GM20431 (cell line): ENCODE data around the gene PCDHGA11.
"Not testable (repeated sequence)": the region's sequence is repeated elsewhere in the genome, so short reads cannot be mapped to it uniquely, and the experiment has no call there.

Experiments used
- in situ Hi-C: fragments of 300-500 bp; cut with MseI, MboI; formaldehyde crosslinking; loops from one replicate; pipeline ENCODE4 v1.15.0; 2020; ENCODE audit warnings: low sequenced_read_pairs; ENCODE audit not compliant: unreplicated experiment

The PCDHGA11 gene

GRCh38 chr5:141420855-141421488 lies at the start of gene PCDHGA11:
Gene PCDHGA11 (plus strand): TSS chr5:141421051. CDS start chr5:141421228, 177 bp downstream.
- in situ Hi-C loops: loop anchor here (10.0 kb wide), 1 partner anchor 124 kb away; no protein-coding TSS in a partner anchor

GRCh38 chr5:141371572-141372475 lies 49.0 kb upstream of the PCDHGA11 start:
- in situ Hi-C loops: no loop called here

DNA sequence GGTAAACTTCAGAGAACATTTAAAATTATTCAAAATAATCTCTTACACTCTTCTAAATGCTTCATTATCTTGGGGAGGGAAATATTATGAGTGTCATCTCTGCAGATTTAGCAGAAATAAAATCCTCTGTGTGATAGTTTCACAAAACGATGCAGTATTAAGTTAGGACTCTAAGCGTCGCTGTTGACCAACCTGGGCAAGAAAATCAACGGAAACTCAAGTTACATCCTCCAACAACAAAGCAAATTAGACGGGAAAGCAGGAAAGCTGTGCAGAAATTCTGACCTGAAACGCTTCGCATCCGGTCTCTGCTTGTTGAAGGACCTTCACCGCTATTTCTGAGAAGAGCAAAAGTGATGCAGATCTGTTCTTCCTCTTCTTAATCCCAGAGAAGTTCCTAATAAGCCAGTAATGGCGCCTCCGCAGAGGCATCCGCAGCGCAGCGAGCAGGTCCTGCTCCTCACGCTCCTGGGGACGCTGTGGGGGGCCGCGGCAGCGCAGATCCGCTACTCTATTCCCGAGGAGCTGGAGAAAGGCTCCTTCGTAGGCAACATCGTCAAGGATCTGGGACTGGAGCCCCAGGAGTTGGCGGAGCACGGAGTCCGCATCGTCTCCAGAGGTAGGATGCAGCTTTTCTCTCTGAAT lies 47.1 kb upstream of the PCDHGA11 start, which contains the start of gene PCDHGA6:
PCDHGA6 (plus strand) TSS at position 219 of the 645 bp plus-strand sequence; CDS start at position 412, 193 bp downstream.
- in situ Hi-C loops: no loop called here

- in situ Hi-C loops: no loop called here
Observed at GRCh38 chr5:141374627-141375026, 46.2 kb upstream of the PCDHGA11 start.

- in situ Hi-C loops: not testable (repeated sequence)
Observed at GRCh38 chr5:141375444-141376155, 45.3 kb upstream of the PCDHGA11 start.

- in situ Hi-C loops: no loop called here
Observed at GRCh38 chr5:141382469-141383294, 38.2 kb upstream of the PCDHGA11 start, which contains the start of gene PCDHGA7. Gene PCDHGA7 (plus strand): TSS chr5:141382742. CDS start chr5:141382900, 158 bp downstream.

GRCh38 chr5:141383345-141383744 lies 37.5 kb upstream of the PCDHGA11 start:
- in situ Hi-C loops: no loop called here

- in situ Hi-C loops: no loop called here
Observed at GRCh38 chr5:141384471-141385267, 36.2 kb upstream of the PCDHGA11 start.

DNA sequence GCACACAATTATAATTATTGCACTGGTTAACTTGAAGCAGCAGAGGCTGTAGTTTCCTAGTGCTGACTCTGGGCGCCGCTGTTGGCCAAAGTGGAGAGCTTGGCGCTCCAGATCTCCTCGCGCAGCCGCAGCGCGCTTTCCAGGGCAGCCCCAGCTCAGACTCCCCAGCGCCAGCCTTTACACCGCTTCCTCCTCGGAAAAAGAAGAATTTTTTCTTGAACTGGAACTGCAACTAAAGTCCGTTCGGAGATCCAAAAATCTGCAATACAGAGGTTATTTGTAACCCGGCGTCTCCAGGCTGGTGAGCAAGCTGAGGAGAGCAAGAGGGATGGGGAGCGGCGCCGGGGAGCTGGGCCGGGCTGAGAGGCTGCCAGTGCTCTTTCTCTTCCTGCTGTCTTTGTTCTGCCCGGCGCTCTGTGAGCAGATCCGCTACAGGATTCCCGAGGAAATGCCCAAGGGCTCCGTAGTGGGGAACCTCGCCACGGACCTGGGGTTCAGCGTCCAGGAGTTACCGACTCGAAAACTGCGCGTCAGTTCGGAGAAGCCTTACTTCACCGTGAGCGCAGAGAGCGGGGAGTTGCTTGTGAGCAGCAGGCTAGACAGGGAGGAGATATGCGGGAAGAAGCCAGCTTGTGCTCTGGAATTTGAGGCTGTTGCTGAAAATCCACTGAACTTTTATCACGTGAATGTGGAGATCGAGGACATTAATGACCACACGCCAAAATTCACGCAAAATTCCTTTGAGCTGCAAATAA lies 33.1 kb upstream of the PCDHGA11 start, which contains the start of gene PCDHGB4:
PCDHGB4 (plus strand) TSS at position 142 of the 755 bp plus-strand sequence; CDS start at position 329, 187 bp downstream.
- in situ Hi-C loops: not testable (repeated sequence)

GRCh38 chr5:141388661-141389060 lies 32.2 kb upstream of the PCDHGA11 start:
- in situ Hi-C loops: no loop called here

DNA sequence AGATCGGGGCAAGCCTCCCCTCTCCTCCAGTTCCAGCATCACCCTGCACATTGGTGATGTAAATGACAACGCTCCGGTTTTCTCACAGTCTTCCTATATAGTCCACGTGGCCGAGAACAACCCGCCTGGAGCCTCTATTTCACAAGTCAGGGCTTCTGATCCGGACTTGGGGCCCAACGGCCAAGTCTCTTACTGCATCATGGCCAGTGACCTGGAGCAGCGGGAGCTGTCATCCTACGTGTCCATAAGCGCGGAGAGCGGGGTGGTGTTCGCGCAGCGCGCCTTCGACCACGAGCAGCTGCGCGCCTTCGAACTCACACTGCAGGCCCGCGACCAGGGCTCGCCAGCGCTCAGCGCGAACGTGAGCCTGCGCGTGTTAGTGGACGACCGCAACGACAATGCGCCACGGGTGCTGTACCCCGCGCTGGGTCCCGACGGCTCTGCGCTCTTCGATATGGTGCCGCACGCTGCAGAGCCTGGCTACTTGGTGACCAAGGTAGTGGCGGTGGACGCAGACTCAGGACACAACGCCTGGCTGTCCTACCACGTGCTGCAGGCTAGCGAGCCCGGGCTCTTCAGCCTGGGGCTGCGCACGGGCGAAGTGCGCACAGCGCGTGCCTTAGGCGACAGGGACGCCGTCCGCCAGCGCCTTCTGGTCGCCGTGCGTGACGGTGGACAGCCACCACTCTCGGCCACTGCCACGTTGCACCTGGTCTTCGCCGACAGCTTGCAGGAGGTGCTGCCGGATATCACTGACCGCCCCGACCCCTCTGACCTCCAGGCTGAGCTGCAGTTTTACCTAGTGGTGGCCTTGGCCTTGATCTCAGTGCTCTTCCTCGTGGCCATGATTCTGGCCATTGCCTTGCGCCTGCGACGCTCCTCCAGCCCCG lies 31.5 kb upstream of the PCDHGA11 start:
- in situ Hi-C loops: no loop called here

DNA sequence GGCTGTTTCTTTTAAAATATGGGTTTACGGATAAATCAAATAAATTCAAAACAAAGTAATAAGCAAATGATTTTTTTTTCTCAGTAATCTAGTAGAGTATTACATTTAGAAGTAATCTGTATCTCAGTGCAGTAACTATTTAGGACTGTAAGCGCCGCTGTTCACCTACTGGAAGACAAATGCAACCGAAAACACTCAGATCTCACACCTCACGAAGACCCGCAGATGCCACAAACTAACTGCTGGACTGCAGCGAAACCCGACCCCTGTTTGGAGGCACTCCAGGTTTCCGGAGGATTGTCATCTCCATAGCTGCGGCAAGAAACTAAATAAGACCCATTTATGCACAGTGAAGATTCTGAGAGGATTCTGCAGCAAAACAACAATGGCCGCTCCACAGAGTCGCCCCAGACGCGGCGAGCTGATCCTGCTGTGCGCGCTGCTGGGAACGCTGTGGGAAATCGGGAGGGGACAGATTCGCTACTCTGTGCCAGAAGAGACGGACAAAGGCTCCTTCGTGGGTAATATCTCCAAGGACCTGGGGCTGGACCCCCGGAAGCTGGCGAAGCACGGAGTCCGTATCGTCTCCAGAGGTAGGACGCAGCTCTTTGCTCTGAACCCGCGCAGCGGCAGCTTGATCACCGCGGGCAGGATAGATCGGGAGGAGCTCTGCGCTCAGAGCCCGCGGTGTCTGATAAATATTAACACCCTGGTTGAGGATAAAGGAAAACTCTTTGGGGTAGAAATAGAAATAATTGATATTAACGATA lies 28.2 kb upstream of the PCDHGA11 start, which contains the start of gene PCDHGA8:
PCDHGA8 (plus strand) TSS at position 205 of the 770 bp plus-strand sequence; CDS start at position 386, 181 bp downstream.
- in situ Hi-C loops: no loop called here

- in situ Hi-C loops: no loop called here
Observed at GRCh38 chr5:141393267-141393666, 27.6 kb upstream of the PCDHGA11 start.

GRCh38 chr5:141394401-141395187 lies 26.3 kb upstream of the PCDHGA11 start:
- in situ Hi-C loops: not testable (repeated sequence)
